Smooth muscle cell of the brain vasculature (primary cell): ENCODE data around the gene TTC9C.
"Not testable (repeated sequence)": the region's sequence is repeated elsewhere in the genome, so short reads cannot be mapped to it uniquely, and the experiment has no call there.

ENCODE experiments used
- DNase-seq: peaks from one replicate; pipeline ENCODE4 v3.0.0-alpha.2; 2012; ENCODE audit warnings: low read depth, low spot score

The TTC9C gene, protein sequence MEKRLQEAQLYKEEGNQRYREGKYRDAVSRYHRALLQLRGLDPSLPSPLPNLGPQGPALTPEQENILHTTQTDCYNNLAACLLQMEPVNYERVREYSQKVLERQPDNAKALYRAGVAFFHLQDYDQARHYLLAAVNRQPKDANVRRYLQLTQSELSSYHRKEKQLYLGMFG

GRCh38 chr11:62728171-62728988 lies at the start of gene TTC9C:
TSS of gene TTC9C (plus strand) at chr11:62728486. CDS start at chr11:62728849, 363 bp downstream.
- peak; percentile 71 for DNase-seq

DNA sequence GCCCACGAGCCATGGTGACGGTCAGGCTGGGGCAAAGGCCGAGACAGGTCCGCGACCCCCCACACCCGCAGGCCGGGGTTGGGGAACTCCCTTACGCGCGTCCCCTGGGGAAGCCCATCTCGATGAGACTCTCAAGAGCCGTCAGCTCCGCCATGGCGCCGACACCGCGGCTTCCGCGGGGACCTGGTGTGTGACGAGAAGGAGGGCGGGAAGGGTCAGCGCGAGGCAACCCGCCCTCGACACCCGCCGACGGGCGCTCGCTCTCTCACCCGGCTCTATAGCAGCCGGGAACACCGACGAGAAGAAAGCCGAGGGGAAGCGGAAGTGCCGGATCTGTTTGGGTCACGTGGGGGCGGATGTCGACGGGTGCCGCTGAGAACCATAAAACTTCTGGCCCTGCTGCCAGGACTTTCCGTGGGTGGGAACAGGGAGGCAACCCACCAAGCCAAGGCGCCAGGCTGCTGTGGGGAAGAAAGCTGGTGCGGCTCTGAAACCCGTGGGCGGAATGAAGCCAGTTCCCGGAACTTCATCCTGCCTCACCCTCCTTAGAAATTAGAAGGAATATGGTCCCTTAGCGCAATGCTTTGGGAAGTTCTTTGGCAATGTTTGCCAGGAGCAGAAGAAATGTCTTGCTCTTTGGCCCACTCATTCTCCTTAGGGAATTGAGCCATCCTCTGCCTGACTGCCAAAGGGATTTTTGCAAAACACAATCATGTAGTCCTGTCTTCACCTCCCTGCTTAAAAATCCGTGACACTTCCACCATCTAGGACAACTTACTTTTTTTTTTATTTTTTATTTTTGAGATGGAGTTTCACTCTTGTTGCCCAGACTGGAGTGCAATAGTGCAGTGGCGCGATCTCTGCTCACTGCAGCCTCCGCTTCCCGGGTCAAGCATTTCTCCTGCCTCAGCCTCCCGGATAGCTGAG lies 49.3 kb upstream of the TTC9C start, which contains the start of gene UBXN1:
Gene UBXN1 (minus strand): TSS at position 304 of the 927 bp plus-strand sequence. CDS start 150 bp downstream, at position 154.
- peak; percentile 68 for DNase-seq

GRCh38 chr11:62680825-62681240 lies 47.5 kb upstream of the TTC9C start:
- no peak for DNase-seq

- DNase-seq = no peak
Measured at GRCh38 chr11:62682518-62682917, 45.8 kb upstream of the TTC9C start.

DNA sequence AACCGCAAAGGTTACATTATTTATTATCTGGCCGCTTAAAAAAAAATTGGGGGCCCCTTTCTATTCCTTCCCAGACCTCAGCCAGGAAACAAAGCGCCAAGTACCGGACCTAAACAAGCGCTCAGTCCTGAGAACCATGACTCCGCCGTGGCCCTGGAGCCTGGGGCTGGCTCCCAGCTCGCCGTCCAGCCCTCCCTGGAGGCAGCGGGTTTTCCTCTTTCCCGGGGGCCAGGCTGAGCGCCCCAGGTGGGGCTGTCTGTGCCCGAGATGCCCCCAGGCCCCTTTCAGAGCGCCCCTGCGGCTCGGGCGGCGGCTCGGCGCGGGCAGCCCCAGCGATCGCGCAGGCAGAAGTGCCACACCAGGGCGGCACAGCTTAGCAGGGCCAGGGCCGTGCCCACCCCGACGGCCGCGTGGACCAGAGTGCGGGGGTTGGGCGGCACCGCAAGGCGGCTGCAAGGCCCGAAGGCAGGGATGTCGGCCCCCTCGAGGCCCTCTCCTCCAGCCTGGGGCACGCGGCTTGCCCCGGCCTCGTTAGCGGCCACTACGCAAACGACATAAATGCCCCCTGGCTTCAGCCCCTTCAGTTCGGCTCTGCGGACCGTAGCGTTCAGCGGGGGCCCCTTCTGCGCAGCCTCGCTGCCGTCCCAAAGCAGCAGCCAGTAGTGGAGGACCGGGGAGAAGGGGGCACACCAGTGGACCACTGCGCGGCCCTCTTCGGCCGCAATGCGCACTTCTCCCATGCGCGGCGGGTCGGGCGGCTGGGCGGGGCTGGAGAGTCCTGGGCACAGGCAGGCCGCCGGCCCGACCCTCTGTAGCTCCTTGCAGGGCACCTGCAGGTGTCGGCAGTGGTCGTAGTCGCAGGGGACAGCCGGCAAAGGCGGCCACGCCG lies 40.5 kb upstream of the TTC9C start:
- no peak for DNase-seq

- no peak for DNase-seq
Measured at GRCh38 chr11:62688491-62688890, 39.8 kb upstream of the TTC9C start.

- peak; percentile 66 for DNase-seq
Measured at GRCh38 chr11:62689421-62690183, 38.7 kb upstream of the TTC9C start, which contains the start of gene LRRN4CL. TSS of gene LRRN4CL (minus strand) at chr11:62689530. CDS start at chr11:62688508, 1,022 bp downstream.

DNA sequence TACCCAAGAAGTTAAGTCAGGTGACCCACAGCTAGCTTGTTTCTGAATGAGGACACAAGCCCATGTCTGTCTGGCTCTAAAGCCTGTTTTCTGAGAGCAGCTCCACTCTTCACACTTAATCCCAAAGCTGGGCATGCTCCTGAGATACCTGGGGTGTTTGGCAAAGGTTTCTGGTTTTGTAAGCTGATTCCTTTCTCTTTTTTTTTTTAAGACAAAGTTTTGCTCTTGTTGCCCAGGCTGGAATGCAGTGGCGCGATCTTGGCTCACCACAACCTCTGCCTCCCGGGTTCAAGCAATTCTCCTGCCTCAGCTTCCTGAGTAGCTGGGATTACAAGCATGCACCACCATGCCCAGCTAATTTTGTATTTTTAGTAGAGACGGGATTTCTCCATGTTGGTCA lies 34.7 kb upstream of the TTC9C start:
- not testable (repeated sequence) for DNase-seq

GRCh38 chr11:62694455-62695167 lies 33.7 kb upstream of the TTC9C start:
- no peak for DNase-seq

GRCh38 chr11:62702246-62702645 lies 26.0 kb upstream of the TTC9C start:
- DNase-seq = no peak

DNA sequence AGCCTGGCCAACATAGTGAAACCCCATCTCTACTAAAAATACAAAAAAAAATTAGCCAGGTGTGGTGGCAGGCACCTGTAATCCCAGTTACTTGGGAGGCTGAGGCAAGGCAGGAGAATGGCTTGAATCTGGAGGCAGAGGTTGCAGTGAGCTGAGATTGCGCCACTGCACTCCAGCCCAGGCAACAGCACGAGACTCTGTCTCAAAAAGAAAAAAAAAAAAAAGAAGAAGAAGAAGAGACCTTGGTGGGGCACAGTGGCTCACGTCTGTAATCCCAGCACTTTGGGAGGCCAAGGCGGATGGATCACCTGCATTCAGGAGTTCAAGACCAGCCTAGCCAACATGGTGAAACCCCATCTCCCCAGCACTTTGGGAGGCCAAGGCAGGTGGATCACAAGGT lies 24.4 kb upstream of the TTC9C start:
- not testable (repeated sequence) for DNase-seq

DNA sequence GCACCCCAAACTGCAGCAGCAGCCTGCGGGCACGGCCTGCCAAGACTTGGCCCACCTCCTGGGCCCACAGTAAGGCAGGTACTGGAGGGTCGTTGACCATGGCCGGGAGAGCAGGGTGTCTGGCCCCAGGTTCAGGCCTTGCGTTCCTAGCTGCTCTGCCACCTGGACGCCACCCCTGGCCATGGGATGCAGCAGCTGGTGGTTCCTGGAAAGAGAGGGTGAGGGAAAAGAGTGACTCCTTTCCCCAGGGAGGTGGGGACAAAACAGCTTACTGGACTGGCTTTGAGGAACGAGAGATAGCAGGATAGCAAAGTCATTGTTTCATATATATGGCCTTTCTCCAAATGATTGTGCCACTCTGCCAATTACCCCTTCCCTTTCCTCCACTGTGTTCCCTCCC lies 22.9 kb upstream of the TTC9C start:
- no peak for DNase-seq

DNA sequence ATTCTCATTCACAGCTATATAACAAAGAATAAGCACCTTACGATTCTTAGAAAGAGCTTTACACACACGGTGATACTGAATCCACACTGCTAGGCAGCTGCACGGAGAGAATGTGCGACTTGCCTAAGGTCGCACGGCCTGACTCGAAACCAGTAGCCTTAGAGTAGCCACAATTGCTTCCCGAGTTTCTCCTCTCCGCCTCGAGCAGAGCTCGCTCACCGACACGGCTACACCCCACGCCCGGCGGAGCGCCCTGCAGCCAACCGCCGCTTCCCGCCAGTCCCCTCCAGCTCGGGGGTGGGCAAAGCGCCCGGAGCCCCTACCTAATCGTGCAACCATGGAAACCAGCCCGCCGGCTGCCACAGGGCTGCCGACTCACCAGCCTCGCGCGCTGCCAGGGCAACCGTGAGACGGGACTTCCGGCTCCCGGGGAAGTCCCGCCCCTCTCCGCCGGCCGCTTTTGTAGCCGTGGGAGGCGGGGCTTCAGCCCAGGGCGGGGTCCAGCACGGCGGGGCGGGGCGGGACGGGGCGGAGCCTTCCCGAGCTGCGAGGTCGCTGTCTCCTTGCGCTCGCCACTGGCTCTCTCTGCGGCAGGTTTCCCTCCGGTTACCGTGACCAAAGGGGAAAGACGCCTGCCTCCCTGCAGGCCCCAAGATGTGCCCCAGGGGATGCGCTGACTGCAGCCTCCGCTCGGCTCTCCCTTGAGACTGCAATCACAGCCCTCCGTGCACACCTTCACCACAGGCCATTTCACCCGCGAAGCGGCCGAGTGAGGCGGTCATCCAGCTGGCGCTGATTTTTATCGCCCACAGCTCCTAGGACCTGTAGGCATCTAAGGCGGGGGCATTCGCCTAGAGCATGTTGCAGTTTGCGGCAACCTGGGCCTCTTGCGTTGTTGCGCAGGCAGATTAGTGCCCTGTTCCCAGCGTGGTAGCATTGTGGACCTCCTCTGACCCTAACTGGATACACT lies 22.1 kb upstream of the TTC9C start:
- peak; percentile 73 for DNase-seq

- no peak for DNase-seq
Measured at GRCh38 chr11:62706850-62707247, 21.4 kb upstream of the TTC9C start.

DNA sequence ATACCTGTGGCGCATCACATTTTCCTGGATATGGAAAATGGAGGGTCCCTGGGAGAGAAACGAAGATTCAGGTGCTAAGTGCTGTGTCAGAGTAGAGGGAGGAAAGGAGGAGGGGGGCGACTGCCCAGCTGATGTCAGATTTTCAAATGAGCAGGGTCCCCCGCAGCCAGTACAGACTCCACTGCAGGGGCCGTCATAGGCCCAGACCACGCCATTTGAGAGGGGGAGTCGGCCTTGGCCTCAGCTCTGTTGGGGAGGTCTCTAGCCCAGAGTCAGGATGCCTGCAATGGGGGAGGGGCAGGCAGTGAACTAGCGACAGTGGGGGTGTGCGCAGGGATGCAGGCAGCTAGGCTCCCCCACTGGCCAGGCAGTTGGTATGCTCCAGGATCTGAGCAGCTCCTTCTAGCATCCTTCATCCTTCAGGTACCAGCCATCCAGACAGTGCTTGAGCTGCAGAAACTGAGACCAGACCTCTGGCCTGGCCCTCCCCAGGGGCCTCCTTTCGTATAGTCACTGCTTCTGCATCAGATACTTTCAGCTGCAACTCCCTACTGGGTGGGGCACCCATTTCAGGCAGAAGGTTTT lies 20.9 kb upstream of the TTC9C start, which contains the start of the genes BSCL2 and GNG3:
Gene BSCL2 (minus strand): TSS at position 148 of the 585 bp plus-strand sequence. CDS start 229 bp downstream, outside the sequence.
Gene GNG3 (plus strand): TSS at position 400 of the 585 bp plus-strand sequence. CDS start 620 bp downstream, outside the sequence.
- DNase-seq = no peak

DNA sequence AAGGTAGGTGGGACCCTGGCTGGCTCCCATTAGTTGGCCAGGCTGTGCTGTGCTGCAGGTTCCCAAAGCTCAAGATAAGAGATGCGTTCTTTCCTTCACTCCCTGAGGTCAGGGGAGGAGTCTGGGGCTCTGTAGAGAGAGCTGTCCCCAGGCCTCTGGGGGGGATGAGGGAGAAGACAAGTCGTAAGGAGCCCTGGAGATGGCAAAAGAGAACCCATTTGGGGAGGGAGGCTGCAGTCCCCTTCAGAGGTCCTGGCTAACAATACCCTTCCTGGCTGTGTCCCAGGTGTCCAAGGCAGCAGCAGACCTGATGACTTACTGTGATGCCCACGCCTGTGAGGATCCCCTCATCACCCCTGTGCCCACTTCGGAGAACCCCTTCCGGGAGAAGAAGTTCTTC lies 19.9 kb upstream of the TTC9C start:
- DNase-seq = no peak

DNA sequence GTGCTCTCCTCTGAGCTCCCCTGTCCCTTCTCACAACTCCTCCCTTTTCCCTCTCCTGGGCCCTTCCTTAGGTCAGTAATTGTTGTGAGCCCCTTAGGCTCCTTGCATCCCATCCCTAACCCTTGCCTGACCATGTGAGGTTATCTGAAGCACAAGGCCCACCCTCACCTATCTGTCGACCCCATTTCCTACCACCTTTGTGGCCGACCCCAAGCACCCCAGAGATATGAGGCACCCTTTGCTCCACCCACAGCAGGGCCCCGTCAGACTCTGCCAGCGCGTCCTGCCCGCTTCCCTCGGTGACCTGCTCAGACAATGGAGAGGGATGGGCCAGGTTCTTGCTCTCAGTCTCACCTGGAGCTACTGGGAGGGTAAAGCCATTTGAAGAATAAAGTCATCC lies 19.5 kb upstream of the TTC9C start:
- no peak for DNase-seq
